Measurements from ENCODE around the gene CELF2. TPM values are rescaled to one million over a fixed set of nuclear protein-coding genes. Genes with fewer than 3 reads are reported as not detected.

Gene CELF2
- total and polyA plus RNA-seq, 4 donors = 43.3 to 65.6 (median 50.1) TPM

GRCh38 chr10:11011436-11011835 lies 6.2 kb upstream of the CELF2 start:
- H3K27ac ChIP-seq (ENCODE audit: low read depth, low read length) = no peak overlapping the region
- H3K27me3 ChIP-seq (ENCODE audit: control insufficient read depth, insufficient read depth, low read length) = no peaks in the 10 kb centered on the region
- no peak for DNase-seq (ENCODE audit: low read depth in 4 of 6, low spot score in 6 of 6)

GRCh38 chr10:11011984-11012383 lies 5.7 kb upstream of the CELF2 start:
- DNase-seq (ENCODE audit: low read depth in 4 of 6, low spot score in 6 of 6) = no peak
- H3K36me3 ChIP-seq (ENCODE audit: control insufficient read depth, insufficient read depth, low read length) = no peaks in the 10 kb centered on the region
- H3K9me3 ChIP-seq (ENCODE audit: control insufficient read depth, insufficient read depth, low read length) = no peaks in the 10 kb centered on the region
- no peak overlapping the region for H3K27ac ChIP-seq (ENCODE audit: low read depth, low read length)
- H3K4me3 ChIP-seq (ENCODE audit: low read depth, low read length) = no peak overlapping the region
- peaks cover 15% of the 10 kb centered on the region for H3K4me1 ChIP-seq (ENCODE audit: control insufficient read depth, insufficient read depth, low read length)
- H3K27me3 ChIP-seq (ENCODE audit: control insufficient read depth, insufficient read depth, low read length) = no peaks in the 10 kb centered on the region
- WGBS (ENCODE audit: insufficient coverage) = no CpG with 5 or more reads among the region's 3 CpGs

More at GRCh38 chr10:11011436-11011835, 6.2 kb upstream of the CELF2 start:
- no peaks in the 10 kb centered on the region for H3K9me3 ChIP-seq (ENCODE audit: control insufficient read depth, insufficient read depth, low read length)
- no peak overlapping the region for H3K4me3 ChIP-seq (ENCODE audit: low read depth, low read length)
- H3K36me3 ChIP-seq (ENCODE audit: control insufficient read depth, insufficient read depth, low read length) = no peaks in the 10 kb centered on the region
- peaks cover 15% of the 10 kb centered on the region for H3K4me1 ChIP-seq (ENCODE audit: control insufficient read depth, insufficient read depth, low read length)
- WGBS (ENCODE audit: insufficient coverage) = no CpG with 5 or more reads among the region's 2 CpGs

DNA sequence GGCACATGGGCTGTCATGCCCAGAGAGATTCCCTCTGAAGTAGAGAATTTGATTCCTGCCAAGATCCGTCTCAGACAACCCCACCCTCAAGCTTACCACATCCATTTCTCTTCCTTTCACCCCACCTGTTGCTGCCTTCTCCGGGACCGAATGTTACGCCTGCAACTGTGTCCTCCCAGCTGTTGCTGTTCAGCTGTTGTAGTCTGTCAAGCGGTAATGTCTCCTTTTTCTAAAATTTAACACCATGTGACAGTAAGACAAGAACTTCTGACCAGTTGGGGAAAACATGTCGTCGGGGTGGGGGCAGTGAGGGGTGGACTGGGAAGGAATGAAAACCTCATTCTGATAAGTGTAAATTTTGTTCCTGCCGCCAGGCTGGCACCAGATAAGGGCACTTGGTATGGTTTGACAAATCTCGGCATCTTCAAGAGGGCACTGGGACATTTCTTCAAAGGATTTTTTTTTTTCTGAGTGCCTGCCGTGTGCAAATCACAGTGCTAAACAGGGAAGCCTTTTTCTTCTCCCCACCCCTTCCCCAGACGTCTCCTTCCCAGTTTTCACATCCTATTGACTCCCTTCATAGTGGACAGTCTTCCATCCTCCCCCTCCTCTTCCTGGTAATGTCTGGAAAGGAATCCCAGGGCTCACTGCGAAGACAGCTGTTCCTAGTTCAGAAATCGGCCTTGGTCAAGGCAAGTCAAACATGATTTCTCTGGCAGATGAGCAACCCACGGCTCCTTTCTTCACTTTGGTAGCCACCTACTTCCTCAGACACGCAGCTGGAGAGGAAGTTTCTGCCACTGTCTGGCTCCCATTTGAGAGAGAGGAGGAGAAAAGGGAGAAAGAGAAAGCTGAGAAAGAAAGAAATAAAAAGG lies 5.0 kb upstream of the CELF2 start:
- H3K27me3 ChIP-seq (ENCODE audit: control insufficient read depth, insufficient read depth, low read length) = no peaks in the 10 kb centered on the region
- H3K4me3 ChIP-seq (ENCODE audit: low read depth, low read length) = no peak overlapping the region
- H3K36me3 ChIP-seq (ENCODE audit: control insufficient read depth, insufficient read depth, low read length) = no peaks in the 10 kb centered on the region
- H3K9me3 ChIP-seq (ENCODE audit: control insufficient read depth, insufficient read depth, low read length) = no peaks in the 10 kb centered on the region
- H3K27ac ChIP-seq (ENCODE audit: low read depth, low read length) = peak overlapping the region; percentile 4
- peak in 1 of 6 donors; percentile 34 for DNase-seq (ENCODE audit: low read depth in 4 of 6, low spot score in 6 of 6)
- H3K4me1 ChIP-seq (ENCODE audit: control insufficient read depth, insufficient read depth, low read length) = peaks cover 15% of the 10 kb centered on the region
- 50% methylated on average over 11 of the region's 15 CpGs for WGBS (ENCODE audit: insufficient coverage)

DNA sequence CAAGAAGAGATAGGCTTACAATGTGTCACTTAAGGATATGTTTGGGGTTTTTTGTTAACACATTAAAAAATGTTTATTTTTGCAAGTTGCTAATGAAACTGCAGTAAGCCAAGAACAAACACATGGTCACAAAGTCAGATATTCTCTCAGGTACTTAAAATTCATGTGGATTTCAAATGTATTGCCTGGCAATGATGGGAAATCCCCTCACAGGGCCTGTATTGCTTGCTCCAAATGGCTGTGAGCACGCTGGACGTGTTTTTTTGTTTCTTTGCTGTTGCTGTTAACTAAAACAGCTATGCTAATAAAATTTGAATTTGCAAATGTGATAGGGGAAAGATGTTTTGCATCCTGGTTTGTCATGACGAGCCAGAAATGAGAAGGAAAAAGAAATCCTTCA lies 3.8 kb upstream of the CELF2 start:
- H3K36me3 ChIP-seq (ENCODE audit: control insufficient read depth, insufficient read depth, low read length) = no peaks in the 10 kb centered on the region
- H3K27ac ChIP-seq (ENCODE audit: low read depth, low read length) = peak overlapping the region; percentile 83
- H3K27me3 ChIP-seq (ENCODE audit: control insufficient read depth, insufficient read depth, low read length) = no peaks in the 10 kb centered on the region
- WGBS (ENCODE audit: insufficient coverage) = 52% methylated on average over 3 of the region's 3 CpGs
- DNase-seq (ENCODE audit: low read depth in 4 of 6, low spot score in 6 of 6) = peak in 2 of 6 donors; percentile 47 to 77
- H3K4me1 ChIP-seq (ENCODE audit: control insufficient read depth, insufficient read depth, low read length) = peaks cover 15% of the 10 kb centered on the region
- H3K9me3 ChIP-seq (ENCODE audit: control insufficient read depth, insufficient read depth, low read length) = no peaks in the 10 kb centered on the region
- H3K4me3 ChIP-seq (ENCODE audit: low read depth, low read length) = no peak overlapping the region

DNA sequence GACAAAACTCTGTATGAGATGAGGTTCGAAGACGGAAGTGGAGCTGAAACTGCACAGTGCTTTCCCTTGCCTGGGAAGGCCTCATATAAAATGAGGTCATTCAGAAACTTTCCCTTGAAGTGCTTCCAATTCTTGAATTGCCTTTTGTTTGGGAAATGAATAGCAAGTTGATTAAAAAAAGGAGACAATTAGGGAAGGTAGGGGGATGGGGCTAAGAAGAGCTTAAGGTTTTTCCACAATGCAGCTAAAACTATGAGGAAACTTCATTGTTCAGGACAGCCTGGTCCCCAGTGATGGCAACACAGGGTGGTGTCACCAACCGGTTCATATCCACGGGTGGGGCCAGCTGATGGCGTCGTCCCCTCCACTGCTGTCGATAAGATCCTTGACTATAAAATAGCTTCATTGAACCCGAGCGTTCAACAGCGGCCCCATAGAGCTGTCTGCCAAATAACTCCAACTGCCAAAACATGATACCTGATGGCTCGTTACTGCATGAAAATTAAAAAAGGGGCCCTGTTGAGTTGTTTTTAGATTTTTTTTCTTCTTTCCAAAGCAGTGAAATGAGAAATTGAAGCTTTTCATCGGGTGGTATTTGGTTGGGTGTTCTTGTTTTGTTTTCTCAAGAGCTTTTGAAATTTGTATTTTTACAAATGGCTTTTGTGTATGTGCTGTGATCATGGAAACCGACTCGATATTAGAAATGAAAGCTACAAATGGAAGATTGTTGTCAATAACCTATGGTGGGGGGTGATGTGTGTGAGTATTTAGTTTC lies 2.8 kb upstream of the CELF2 start:
- no peaks in the 10 kb centered on the region for H3K27me3 ChIP-seq (ENCODE audit: control insufficient read depth, insufficient read depth, low read length)
- peak overlapping the region; percentile 83 for H3K27ac ChIP-seq (ENCODE audit: low read depth, low read length)
- H3K4me1 ChIP-seq (ENCODE audit: control insufficient read depth, insufficient read depth, low read length) = peaks cover 13% of the 10 kb centered on the region
- no peaks in the 10 kb centered on the region for H3K9me3 ChIP-seq (ENCODE audit: control insufficient read depth, insufficient read depth, low read length)
- peak in 2 of 6 donors; percentile 85 to 88 for DNase-seq (ENCODE audit: low read depth in 4 of 6, low spot score in 6 of 6)
- H3K36me3 ChIP-seq (ENCODE audit: control insufficient read depth, insufficient read depth, low read length) = no peaks in the 10 kb centered on the region
- no peak overlapping the region for H3K4me3 ChIP-seq (ENCODE audit: low read depth, low read length)
- 20% methylated on average over 8 of the region's 14 CpGs for WGBS (ENCODE audit: insufficient coverage)

- Histone ChIP-seq H3K9me3 (ENCODE audit: control insufficient read depth, insufficient read depth, low read length) (no peaks in the 10 kb centered on the region), H3K27me3 (ENCODE audit: control insufficient read depth, insufficient read depth, low read length) (no peaks in the 10 kb centered on the region), H3K4me3 (ENCODE audit: low read depth, low read length) (no peak overlapping the region), H3K36me3 (ENCODE audit: control insufficient read depth, insufficient read depth, low read length) (no peaks in the 10 kb centered on the region), H3K4me1 (ENCODE audit: control insufficient read depth, insufficient read depth, low read length) (peaks cover 12% of the 10 kb centered on the region), H3K27ac (ENCODE audit: low read depth, low read length) (peak overlapping the region; percentile 83)
- peak in 2 of 6 donors; percentile 62 to 63 for DNase-seq (ENCODE audit: low read depth in 4 of 6, low spot score in 6 of 6)
- no CpG with 5 or more reads among the region's 2 CpGs for WGBS (ENCODE audit: insufficient coverage)
These were observed 2.2 kb upstream of the CELF2 start for GRCh38 chr10:11015446-11015934.

DNA sequence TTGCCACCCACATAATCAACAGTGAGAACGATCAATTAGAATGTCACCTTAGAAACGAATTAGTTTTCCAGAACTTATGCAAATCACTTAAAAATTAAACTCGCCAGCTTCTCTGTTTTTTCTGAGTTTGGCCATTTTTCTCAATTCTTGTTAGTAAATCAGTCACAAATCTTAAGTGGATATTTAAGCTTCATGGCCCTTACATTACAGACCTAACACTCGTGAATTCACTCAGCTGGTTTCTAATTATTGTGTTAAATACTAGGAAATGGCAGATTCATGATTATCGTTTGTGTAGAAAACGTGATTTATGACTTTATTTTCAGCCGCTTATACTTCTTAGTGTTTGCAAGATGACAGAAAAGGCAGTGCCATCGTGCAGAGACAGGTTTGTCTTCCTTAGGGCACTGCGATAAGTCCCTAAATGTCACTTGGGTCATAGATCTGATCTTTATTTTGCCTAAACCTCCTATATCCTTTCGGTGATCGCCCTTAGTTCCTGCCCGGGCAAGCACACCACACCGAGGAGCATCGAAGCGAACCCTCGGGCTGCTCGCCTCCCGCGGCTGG lies 587 bp upstream of the CELF2 start:
- Histone ChIP-seq H3K4me1 (ENCODE audit: control insufficient read depth, insufficient read depth, low read length) (peaks cover 12% of the 10 kb centered on the region), H3K4me3 (ENCODE audit: low read depth, low read length) (peak overlapping the region; percentile 41), H3K27me3 (ENCODE audit: control insufficient read depth, insufficient read depth, low read length) (peaks cover 3% of the 10 kb centered on the region), H3K36me3 (ENCODE audit: control insufficient read depth, insufficient read depth, low read length) (no peaks in the 10 kb centered on the region), H3K9me3 (ENCODE audit: control insufficient read depth, insufficient read depth, low read length) (no peaks in the 10 kb centered on the region), H3K27ac (ENCODE audit: low read depth, low read length) (peak overlapping the region; percentile 36)
- no peak for DNase-seq (ENCODE audit: low read depth in 4 of 6, low spot score in 6 of 6)
- WGBS (ENCODE audit: insufficient coverage) = 26% methylated on average over 18 of the region's 19 CpGs

DNA sequence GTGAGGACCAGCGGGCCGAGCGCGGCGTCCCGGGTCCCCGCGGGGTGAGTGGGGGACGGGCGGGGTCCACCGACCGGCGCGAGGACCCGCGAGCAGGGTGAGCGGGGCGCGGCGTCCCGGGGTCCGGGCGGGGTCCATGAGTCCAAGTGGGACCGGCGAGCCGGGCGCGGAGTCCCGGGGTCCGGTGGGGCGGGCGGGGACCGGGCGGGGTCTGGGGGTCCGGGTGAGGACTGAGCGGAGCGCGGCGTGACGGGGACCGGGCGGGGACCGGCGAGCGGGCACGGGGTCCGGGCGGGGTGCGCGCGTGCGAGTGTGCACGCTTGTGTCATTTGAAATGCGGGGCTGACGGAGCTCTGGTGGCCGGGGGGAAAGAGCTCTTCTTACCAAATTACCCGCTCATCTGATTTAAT lies 765 bp downstream of the CELF2 start:
- H3K9me3 ChIP-seq (ENCODE audit: control insufficient read depth, insufficient read depth, low read length) = no peaks in the 10 kb centered on the region
- under 1% methylated on average over 51 of the region's 57 CpGs for WGBS (ENCODE audit: insufficient coverage)
- H3K27ac ChIP-seq (ENCODE audit: low read depth, low read length) = peak overlapping the region; percentile 76
- H3K27me3 ChIP-seq (ENCODE audit: control insufficient read depth, insufficient read depth, low read length) = peaks cover 3% of the 10 kb centered on the region
- H3K4me1 ChIP-seq (ENCODE audit: control insufficient read depth, insufficient read depth, low read length) = peaks cover 3% of the 10 kb centered on the region
- peak overlapping the region; percentile 79 for H3K4me3 ChIP-seq (ENCODE audit: low read depth, low read length)
- DNase-seq (ENCODE audit: low read depth in 4 of 6, low spot score in 6 of 6) = peak in 2 of 6 donors; percentile 54 to 68
- H3K36me3 ChIP-seq (ENCODE audit: control insufficient read depth, insufficient read depth, low read length) = no peaks in the 10 kb centered on the region

- peak in 2 of 6 donors; percentile 82 to 84 for DNase-seq (ENCODE audit: low read depth in 4 of 6, low spot score in 6 of 6)
- 5% methylated on average over 10 of the region's 11 CpGs for WGBS (ENCODE audit: insufficient coverage)
These were observed 1.4 kb downstream of the CELF2 start for GRCh38 chr10:11018855-11019631.

More at GRCh38 chr10:11018855-11019631, 1.4 kb downstream of the CELF2 start:
- H3K4me3 ChIP-seq (ENCODE audit: low read depth, low read length) = peak overlapping the region; percentile 79
- peak overlapping the region; percentile 76 for H3K27ac ChIP-seq (ENCODE audit: low read depth, low read length)
- no peaks in the 10 kb centered on the region for H3K36me3 ChIP-seq (ENCODE audit: control insufficient read depth, insufficient read depth, low read length)
- H3K9me3 ChIP-seq (ENCODE audit: control insufficient read depth, insufficient read depth, low read length) = no peaks in the 10 kb centered on the region
- H3K4me1 ChIP-seq (ENCODE audit: control insufficient read depth, insufficient read depth, low read length) = peaks cover 3% of the 10 kb centered on the region
- H3K27me3 ChIP-seq (ENCODE audit: control insufficient read depth, insufficient read depth, low read length) = peaks cover 3% of the 10 kb centered on the region

Measured in spinal cord (tissue), 10 donors.